D341Med (cell line): ENCODE data around the gene ARHGEF40.
A peak's percentile ranks its signal among the peaks of the same experiment; 100 is the strongest.

Experiments used
- DNase-seq: peaks from one replicate; pipeline ENCODE4 v3.0.0; 2012; ENCODE audit warnings: low spot score

Gene ARHGEF40

DNA sequence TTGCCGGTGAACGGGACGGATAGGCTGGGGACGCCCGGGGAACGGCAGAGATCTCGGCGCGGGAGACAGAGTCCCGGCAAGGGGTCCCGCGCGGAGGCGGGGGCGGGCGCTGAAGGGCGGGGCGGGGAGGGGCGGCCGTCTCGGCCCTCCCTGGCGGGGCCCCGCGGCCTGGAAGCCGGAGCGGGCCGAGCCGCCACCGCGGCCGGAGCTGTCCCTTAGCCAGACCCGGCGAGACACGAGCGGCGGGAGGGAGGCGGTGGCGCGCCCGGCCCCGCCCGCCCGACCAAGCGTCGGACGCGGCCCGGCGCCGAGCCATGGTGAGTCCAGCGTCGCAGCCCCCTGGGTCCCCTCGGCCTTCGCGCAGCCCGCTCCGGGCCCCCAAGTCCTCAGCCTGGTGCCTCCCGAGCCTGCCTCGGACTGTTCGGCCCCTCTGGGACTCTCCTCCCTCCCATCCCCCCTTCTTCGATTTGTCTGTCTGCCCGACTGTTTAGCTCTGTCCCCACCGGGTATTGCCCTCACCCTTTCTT, at the start of gene ARHGEF40:
Gene ARHGEF40 (plus strand): TSS at position 222 of the 527 bp plus-strand sequence. CDS start 93 bp downstream, at position 315.
- peak; percentile 65 for DNase-seq

DNA sequence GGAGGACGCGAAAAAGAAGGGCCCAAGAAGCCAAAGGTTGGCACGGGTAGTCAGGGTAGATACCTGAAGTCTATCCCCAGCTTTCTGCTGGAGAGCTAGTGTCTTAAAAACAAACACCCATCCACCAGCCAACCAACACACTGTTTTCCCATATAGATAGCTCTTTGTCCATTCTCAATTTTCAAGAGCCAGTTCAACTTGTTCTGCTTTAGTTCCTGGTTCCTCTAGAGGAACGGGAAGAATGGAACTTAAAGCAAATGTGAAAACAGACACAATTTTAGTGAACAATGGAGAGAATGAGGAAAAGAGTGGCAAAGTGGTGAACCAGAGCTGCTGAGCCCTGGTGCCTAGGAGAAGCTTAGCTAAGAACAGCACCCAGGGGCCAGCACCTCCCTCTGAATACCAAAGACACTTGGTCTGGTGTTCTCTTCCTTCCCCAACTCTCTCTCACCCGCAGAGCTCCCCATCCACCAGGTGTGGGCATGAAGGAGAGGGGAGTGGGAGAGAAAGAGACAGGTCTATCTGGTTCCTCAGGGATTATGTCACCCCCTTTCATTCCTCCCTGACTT, 49.0 kb upstream of the ARHGEF40 start:
- DNase-seq, result no peak

DNA sequence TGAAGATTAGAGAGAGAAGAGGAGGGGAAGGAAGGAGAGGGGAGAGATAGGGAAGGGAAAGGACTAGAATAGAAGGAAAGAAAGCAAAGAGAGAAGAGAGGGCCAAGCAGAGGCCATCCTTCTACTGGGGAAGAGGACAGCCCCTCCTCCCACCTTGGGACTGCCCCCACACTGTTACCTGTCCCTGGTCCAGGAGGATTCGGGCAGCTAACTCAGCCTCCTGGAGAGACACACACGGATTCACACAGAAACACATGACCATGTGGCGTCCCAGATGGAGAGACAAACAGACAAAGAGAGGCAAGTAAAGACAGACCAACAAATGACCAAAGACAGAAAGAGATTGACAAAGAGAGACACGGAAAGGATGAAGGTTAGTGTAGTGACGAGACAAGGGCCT, 47.4 kb upstream of the ARHGEF40 start:
- DNase-seq, result peak; percentile 6

DNA sequence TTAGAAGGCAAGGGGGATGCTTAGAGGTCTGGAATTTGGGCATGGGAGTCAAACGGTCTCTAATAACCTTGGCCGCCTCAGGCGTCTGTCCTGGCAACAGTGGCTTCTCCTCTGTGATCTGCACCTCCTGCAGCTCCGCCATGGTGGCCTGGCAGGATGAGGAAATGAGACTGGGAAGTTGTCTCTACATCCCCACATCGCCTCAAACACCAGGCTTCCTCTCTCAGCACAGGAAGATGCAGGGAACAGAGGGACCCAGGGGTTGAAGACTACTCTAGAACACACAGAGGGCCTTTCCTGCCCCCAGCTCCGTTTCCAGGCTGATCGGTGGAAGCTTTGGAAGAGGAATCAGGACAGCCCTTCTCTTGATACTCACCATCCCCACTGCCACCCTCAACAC, 46.9 kb upstream of the ARHGEF40 start:
- DNase-seq, result peak; percentile 21

DNA sequence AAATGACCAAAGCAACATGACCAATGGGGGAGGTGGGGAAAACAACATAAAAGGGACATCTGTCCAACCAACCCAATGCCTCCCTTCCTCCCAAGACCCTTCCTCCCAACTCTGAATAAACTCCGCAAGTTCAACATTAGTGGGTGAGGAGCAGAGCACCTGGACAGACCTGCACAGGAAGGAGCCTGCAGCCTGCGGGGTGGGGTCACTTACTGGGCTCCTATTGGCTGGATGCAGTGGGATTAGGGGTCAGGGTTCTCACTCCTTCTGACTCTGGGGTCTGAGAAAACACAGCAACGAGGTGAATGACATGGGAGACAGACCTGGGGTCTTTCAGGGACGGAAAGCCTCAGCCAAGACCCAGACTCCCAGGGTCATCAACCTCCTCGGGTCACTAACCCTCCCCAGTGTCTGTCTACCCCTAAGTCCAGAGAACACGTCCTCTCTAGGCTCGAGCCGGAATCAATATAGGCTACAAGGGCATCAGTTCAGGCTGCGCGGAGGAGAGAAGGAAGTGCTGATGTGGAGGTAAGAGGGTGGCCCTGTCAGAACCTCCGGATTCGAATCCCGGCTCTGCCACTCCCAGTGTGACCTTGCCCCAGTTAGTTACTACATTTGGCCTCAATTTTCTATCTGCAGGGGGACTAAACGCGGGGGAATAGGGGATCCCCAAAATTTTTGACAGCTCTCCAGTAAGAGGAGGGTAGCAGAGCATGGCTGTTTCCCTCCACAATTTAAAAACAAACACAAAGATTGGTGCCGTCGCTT, 46.1 kb upstream of the ARHGEF40 start:
- peak; percentile 18 for DNase-seq

DNA sequence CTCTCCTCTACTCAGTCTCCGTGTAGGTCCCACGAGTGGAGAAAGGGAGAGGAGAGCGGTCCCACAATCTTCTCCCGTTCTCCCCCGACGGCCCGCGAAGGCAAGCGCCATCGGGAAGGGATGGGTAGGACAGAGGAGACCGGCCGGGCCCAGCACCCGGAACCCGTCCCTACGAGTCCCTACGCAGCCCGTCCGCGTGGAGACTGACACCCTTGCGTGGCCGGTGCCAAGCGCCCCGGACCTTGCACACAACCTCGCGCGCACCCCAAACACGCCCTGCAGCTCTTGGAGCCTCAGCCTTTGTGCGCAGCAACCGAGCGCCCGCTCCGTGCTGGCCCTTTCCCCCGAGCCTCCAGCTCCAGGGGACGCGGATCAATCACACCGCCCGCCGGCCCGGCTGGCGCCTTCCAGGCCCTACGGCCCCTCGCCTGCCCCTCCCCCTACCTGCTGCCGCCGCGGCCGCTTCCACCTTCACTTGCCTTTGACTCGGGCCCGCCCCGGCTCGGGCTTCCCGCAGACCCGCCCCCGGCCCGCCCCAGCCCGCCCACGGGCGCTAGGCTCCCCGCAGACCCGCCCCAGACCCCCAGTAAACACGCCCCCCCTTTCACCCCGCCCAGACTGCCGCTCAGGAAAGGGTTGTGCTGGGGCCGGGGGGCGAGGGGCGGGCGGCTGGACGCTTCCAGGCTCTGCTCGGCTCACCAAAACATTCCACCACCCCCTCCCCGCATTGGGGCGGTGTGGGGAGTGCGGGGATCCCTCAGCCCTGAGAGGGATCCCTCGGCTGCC, 45.3 kb upstream of the ARHGEF40 start, which contains the start of gene NDRG2:
Gene NDRG2 (minus strand): TSS at position 477 of the 786 bp plus-strand sequence. CDS start 1,746 bp downstream, outside the sequence.
- DNase-seq, result peak; percentile 82

DNA sequence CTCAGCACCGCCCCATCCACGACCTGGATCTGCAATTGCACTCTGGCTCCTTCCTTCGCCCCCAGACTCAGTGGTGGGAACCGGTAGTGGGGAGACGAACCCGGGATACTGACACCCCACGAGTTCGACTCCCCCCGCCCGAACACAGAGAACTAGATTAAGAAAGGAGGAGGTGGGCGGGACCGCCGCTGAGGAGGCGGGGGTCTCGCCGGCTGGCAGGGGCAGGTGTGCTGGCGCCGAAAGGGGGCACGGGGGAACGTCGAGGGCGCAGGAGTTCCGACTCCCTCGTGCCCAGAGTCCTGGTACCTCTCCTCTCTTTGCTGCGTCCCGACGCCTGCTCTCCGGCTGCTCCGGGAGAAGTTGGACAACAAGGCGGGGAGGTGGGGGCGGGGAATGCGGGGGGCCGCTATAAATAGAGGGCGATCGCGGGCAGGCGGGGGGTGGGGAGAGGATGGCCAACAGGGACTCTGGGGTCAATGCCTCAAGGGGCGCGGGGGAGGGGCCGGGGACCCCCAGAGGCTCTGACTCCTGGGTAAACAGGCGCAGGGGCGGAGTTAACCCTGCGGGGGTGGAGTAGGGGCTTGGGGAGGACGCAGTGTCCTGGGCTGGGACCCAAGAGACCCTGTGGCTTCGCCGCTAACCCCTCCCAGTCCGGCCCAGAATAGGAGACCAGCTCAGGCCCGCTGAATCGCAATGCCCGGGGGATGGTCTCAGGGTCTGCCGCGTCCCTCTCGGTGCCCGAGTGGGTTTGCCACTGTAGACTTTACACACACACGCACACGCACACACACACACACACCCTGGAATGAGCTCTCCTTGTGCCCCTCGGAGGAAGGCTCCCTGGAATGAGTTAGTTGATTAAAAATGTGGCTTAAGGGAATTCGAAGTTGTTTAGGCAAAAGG, 44.5 kb upstream of the ARHGEF40 start:
- DNase-seq, result peak; percentile 51

DNA sequence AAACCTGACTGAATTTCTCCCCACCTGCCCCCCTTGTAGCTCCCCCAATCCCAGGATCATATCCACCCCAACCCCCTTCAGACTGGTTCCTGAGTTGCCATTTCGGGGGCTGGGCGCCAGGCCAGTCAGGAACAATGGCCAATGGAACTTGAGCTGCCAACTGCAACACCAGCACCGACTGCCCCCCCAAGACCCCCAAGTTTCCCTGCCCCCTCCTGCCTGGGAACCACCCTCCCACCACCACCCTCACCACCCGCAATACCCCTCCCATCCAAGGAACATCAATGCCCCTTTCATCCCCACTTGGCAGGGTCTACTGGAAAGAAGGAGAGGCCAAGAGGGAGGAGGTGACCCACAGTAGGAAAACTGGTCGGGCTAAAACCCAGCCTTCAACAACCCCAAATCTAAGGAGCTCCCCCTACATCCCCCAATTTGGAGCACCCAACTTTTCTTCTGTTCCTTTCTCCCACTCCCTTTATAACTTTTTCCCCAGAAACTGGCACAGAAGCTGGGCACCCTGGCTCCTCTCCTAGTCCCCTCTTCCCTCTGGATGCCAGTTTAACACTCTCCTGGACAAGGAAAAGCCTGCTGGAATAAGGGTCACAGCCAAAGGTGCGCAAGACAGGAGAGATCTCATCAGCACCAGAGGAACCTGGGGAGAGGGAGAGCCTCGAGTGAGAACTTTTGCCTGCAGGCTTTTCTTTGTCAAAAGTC, 43.7 kb upstream of the ARHGEF40 start:
- DNase-seq, result peak; percentile 27

DNA sequence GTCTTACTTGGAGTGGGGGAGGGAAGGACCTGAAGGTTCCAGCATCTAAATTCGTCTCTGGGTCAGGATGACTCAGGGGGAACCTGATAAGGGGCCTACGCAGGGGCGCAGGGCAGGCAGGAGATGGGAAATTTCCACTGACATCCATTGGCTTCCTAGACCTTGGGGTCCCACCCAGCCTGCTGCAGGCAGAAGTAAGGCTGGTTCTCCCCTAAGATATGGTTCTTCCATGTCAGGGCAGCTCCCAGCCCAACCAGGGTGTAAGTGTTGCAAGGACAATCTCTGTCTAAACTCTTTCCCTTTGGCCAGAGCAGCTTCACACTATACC, 43.2 kb upstream of the ARHGEF40 start:
- DNase-seq, result peak; percentile 24

DNA sequence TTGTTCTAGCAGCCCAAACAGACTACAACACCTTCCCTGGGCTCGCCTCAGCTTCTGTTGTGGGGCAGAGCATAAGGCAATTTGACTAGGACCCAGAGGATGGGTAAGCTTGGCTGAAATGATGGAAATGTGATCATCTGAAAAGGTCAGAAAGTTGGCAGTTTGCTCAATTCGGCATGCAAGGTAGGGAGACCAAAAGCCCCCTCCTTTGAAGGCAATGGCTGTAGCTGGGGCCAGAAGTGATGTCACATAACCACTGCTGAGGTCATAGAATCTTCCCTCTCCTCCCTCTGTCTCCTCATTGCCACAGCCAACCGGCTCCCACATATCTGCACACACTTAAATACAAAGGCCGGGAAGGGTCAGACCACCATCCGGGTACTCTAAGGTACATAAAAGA, 40.2 kb upstream of the ARHGEF40 start, which contains the start of gene TPPP2:
Gene TPPP2 (plus strand): TSS at position 301 of the 400 bp plus-strand sequence. CDS start 365 bp downstream, outside the sequence.
- no peak for DNase-seq

DNA sequence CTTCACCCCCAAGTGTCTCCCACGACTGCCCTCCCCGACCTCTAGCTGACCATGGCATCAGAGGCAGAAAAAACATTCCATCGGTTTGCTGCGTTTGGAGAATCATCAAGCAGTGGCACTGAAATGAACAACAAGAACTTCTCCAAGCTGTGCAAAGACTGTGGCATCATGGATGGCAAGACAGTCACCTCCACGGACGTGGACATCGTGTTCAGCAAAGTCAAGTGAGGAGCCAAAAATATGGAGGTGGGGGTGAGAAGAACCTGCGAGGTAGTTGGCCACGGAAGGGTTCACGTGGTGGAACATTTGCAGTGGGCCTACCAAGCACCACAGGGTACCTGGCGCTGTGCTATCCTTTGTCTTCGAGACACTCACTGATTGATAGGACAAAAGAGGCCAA, 39.6 kb upstream of the ARHGEF40 start:
- DNase-seq, result no peak

DNA sequence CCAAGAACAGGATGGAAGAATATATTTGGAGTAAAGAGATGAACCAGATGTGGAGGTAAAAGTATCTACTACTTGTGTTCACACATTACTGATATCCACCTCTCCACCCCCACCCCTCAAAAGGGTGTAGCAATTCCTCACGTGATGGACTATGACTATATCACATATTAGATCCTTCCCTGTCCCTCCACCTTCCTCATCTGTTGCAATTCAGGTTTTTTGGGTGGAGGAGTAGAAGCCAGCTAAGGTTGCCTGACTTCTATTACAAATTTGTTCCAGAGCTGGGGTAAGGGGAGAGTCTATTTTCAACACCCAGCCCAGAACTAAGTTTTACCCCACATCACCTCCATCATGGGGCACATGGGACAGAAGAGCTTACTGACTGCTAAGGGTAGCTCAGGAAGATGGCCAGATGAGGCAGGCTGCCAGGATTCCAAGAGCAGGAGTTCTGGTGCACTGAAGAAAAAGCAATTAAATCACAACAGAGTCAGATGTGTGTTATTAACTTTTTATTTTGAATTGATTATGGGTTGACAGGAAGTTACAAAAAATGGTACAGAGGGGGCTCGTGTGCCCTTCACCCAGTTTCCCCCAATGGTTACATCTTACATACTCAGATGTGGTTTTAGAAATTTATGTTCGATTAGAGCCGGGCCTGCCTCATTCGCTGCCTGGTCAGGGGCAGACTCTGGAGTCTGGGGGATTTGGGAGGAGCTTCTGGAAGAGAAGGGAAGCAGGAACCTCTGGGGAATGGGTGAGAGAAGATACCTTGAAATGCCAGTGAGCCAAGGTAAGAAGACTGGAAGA, 37.6 kb upstream of the ARHGEF40 start:
- no peak for DNase-seq

DNA sequence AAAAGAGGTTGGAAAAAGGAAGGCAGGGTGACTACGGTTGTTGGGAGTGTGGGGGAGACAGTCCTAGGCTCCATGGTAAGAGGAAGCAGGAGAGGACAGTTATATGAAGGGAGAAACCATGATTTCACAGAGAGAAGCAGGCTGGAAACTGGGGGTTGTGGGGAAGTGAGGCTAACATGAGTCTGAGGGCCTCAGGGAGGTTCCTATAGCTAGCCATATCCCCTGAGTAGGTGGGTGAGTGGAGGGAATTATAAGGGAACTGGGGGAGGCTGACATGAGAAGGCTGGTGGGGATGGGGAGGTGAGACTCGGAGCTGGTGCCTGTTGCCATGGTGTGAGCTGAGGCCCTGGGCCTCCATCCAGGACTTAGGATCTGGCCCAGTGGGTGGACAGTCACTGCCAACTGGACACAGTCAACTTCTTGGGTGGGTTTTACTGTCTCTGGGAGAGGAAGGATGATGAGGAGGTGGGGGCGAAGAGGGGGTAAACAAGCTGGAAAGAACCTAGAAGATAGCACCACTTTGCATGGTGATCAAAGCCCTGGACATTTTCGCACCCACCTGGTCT, 36.9 kb upstream of the ARHGEF40 start:
- no peak for DNase-seq

DNA sequence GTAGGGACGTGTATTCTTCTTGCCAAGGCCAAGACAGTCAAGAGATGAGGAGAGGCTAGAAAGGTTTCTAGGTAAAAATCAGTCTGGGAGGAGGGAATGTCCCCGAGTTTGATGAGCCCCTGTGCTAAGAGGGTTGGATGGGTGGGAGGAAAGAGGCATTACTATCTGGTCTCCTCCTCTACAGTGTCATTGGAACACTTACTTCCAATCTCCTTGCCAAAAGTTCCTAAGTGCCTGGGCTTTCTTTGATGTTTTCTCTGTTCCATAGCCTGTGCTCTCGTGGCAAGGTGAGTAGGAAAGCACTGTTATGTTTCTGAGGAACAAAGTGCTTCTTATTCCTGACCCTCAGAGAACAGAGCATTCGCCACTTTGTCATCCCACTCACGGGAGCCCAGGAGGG, 35.4 kb upstream of the ARHGEF40 start, which contains the start of gene RNASE13:
Gene RNASE13 (minus strand): TSS at position 101 of the 400 bp plus-strand sequence. CDS start 519 bp downstream, outside the sequence.
- no peak for DNase-seq

DNA sequence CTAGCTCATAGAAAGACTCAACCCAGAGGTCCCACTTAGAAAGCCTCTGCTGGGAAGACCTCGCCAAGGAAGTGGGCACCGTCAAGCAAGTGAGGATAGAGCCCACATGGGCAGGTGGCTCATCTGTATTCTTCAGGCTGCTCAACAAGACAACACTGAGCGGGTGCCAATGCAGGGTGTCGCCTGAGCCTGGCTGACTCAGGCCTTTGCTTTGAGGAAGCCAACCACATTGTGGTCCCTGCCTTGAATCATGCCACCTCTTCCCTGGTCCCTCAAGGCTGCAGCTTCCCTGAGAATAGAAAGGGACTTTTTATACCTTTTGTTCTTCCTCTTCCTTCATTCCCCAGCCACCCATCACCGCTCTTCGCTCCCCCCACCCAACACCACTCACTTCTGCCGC, 33.4 kb upstream of the ARHGEF40 start:
- DNase-seq, result no peak

DNA sequence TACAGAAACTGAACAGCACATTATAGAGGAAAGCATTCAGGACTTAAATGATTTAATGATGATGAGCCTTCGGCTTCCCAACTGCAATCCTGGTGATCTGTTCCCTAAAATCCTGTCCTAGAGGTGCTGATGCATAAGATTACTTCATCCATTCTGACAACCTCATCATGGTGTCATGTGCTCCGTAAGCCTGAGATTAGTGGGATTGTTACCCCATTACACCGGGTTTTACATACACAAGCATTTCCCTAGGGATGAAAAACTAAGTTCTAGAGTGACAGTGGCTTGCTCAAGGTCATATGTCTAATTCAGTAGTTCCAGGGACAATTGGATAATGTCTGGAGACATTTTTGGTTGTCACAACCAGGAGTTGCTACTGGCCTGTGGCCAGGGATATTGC, 32.9 kb upstream of the ARHGEF40 start:
- no peak for DNase-seq

DNA sequence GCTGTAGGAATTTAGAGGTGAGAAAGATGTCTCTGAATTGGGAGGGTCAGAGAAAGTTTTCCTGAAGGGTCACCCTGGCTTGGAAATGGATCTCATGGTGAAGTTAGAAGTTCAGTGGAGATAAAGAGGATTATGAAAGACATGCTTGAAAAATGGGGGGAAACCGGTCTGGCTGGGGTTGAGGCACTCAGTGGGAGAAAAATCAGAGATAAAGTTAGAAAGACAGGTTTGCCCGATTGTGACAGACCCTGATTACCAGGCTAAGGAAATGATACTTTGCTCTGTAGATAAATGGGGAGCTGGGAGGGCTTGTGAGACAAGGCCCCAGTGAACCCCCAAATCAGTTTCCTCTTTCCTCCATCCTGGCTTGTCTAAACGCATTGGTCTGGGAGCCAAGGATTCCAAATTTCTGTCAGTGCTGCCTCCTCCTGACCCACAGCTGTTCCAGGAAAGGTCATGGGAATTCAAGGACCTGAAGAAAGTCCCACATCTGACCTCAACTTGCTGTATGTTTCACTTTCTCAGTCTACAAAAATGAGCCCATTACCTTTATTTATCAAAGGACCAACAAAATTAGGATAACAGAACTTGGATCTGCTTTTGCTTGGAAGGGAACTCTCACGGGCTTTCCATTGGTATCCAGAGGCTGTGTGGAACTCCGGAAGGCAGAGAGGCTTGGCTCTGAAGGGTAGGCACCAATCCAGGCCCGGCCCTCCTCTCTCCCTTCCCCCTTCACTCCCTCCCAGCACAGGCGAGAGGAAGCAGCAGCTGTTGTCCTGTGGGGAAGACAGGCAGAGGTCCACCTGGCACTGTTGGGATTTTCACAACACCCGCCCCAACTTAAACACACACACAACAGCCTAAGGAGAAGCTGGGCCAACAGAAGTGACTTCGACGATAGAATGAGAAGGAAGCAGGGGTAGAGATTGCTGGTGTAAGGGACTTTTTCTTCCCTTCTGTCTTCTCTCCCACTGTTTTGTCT, 31.4 kb upstream of the ARHGEF40 start:
- no peak for DNase-seq
